SK-N-SH treated with all-trans-retinoic acid at 6 μM for 48 hours (cell line): ENCODE data around the gene PROK1.

Source experiments
- ISL1 ChIP-seq: fragments of 250-450 bp; sonication (Bioruptor Pico); IDR thresholded peaks from 2 replicates; pipeline ENCODE4 v2.1.2; 2022; ENCODE audit warnings: mild to moderate bottlenecking, moderate library complexity
- PATZ1 ChIP-seq: fragments of 250-450 bp; sonication (Bioruptor Pico); IDR thresholded peaks from 2 replicates; pipeline ENCODE4 v1.8.0; 2020; ENCODE audit warnings: mild to moderate bottlenecking, moderate library complexity, borderline replicate concordance

GRCh38 chr1:110430901-110431300 is 20.0 kb upstream of the PROK1 start:
- no peak for TF ChIP-seq ISL1
- no peak for TF ChIP-seq PATZ1
